ENCODE data around the gene YBX1. TPM values are rescaled to one million over a fixed set of nuclear protein-coding genes. Genes with fewer than 3 reads are reported as not detected.

Gene YBX1
- total RNA-seq, 6 donors from 2014 or later = 309 to 564 (median 516) TPM

GRCh38 chr1:42743317-42744147, 61.3 kb downstream of the YBX1 start:
- no peak for ATAC-seq (ENCODE audit: low FRiP score in 2 of 2)
- peaks cover 10 to 31% (median 17%) of the 10 kb centered on the region in 4 donors for H3K36me3 ChIP-seq
- 75 to 87% methylated on average over 21 of the region's 21 CpGs for WGBS, 2 donors
- no peak for DNase-seq
- H3K27ac ChIP-seq = no peak overlapping the region
- no peak overlapping the region for H3K4me3 ChIP-seq
- no peaks in the 10 kb centered on the region for H3K4me1 ChIP-seq
- no peak for TF ChIP-seq EP300 (IDR thresholded peaks at IDR 0.05)
- TF ChIP-seq POLR2AphosphoS5 (IDR thresholded peaks at IDR 0.05) = no peak
- TF ChIP-seq CTCF (IDR thresholded peaks at IDR 0.05) = no peak
- TF ChIP-seq POLR2A (IDR thresholded peaks at IDR 0.05) = no peak
- no peaks in the 10 kb centered on the region for H3K9me3 ChIP-seq
- no peaks in the 10 kb centered on the region for H3K27me3 ChIP-seq

GRCh38 chr1:42744148-42744413, 61.9 kb downstream of the YBX1 start:
- H3K27ac ChIP-seq = no peak overlapping the region
- TF ChIP-seq POLR2AphosphoS5 (IDR thresholded peaks at IDR 0.05) = no peak
- no peak for TF ChIP-seq POLR2A (IDR thresholded peaks at IDR 0.05)
- no peak for TF ChIP-seq CTCF (IDR thresholded peaks at IDR 0.05)
- no peak for TF ChIP-seq EP300 (IDR thresholded peaks at IDR 0.05)
- no peak overlapping the region for H3K4me3 ChIP-seq
- ATAC-seq (ENCODE audit: low FRiP score in 2 of 2) (no peak), DNase-seq (no peak)
- no peaks in the 10 kb centered on the region for H3K4me1 ChIP-seq
- H3K27me3 ChIP-seq = no peaks in the 10 kb centered on the region
- WGBS, 2 donors = 92 to 95% methylated on average over 9 of the region's 9 CpGs
- H3K36me3 ChIP-seq = peaks cover 10 to 36% (median 18%) of the 10 kb centered on the region in 4 donors
- no peaks in the 10 kb centered on the region for H3K9me3 ChIP-seq

DNA sequence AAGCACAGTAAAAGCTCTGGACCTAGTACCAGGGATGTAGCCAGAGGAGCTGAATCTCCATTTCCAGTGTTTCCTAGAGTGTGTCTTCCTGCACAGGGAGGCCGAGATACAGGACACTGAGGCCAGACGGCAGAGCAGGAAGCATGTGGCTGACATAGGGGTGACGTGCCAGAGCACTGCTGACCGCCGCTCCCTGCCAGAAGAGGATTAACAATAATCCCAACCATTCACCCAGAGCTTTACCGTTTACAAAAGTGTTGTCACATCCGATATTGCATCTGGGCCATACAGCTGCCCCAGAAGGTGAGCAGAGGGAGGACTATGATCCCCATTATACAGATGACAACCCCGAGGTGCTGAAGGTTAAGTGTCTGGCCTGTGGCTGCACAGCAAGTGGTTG, 63.6 kb downstream of the YBX1 start:
- 90 to 93% methylated on average over 8 of the region's 8 CpGs for WGBS, 2 donors
- TF ChIP-seq POLR2AphosphoS5 (IDR thresholded peaks at IDR 0.05) = no peak
- TF ChIP-seq EP300 (IDR thresholded peaks at IDR 0.05) = no peak
- no peak for TF ChIP-seq POLR2A (IDR thresholded peaks at IDR 0.05)
- TF ChIP-seq CTCF (IDR thresholded peaks at IDR 0.05) = no peak
- Histone ChIP-seq H3K27me3 (no peaks in the 10 kb centered on the region), H3K36me3 (peaks cover 15 to 50% (median 30%) of the 10 kb centered on the region in 4 donors), H3K9me3 (no peaks in the 10 kb centered on the region), H3K4me3 (no peak overlapping the region), H3K4me1 (no peaks in the 10 kb centered on the region), H3K27ac (no peak overlapping the region)
- ATAC-seq (ENCODE audit: low FRiP score in 2 of 2) = no peak
- no peak for DNase-seq

GRCh38 chr1:42746436-42747105, 64.4 kb downstream of the YBX1 start:
- 94 to 95% methylated on average over 7 to 12 of the region's 12 CpGs for WGBS, 2 donors
- ATAC-seq (ENCODE audit: low FRiP score in 2 of 2) = no peak

More at GRCh38 chr1:42746436-42747105, 64.4 kb downstream of the YBX1 start:
- peak in 1 of 2 donors; percentile 36 for DNase-seq
- H3K4me1 ChIP-seq = no peaks in the 10 kb centered on the region
- no peak overlapping the region for H3K4me3 ChIP-seq
- H3K9me3 ChIP-seq = no peaks in the 10 kb centered on the region
- TF ChIP-seq POLR2A (IDR thresholded peaks at IDR 0.05) = no peak
- no peak for TF ChIP-seq CTCF (IDR thresholded peaks at IDR 0.05)
- TF ChIP-seq POLR2AphosphoS5 (IDR thresholded peaks at IDR 0.05) = no peak
- TF ChIP-seq EP300 (IDR thresholded peaks at IDR 0.05) = no peak
- no peaks in the 10 kb centered on the region for H3K27me3 ChIP-seq
- no peak overlapping the region for H3K27ac ChIP-seq
- H3K36me3 ChIP-seq = peaks cover 15 to 51% (median 31%) of the 10 kb centered on the region in 4 donors

Measured in upper lobe of left lung (tissue), 6 donors.